Measurements from ENCODE around the gene RBMS3.

DNA sequence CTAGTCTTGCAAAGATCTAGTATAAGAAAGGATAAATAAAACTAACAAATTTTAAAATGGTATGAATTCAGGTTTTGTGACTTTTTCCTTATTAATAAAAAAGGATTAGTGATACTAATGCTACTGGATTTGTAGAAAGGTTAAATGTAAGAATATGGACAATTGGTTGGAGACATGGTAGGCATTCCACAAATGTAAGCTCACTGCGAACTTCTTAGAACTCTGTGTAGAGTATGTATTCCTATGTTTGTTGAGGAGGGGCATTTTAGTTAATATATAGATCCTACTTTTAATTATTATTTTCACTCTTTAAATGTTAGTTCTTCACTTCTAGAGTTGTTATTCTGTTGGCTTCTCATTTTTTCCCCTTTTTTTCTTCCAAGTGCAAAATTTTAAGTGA is 414.3 kb downstream of the RBMS3 start:
- TF ChIP-seq FOXM1 (IDR thresholded peaks at IDR 0.05; ENCODE audit: borderline replicate concordance) (no peak), ELF4 (IDR thresholded peaks at IDR 0.05) (no peak), HDGF (IDR thresholded peaks at IDR 0.05; ENCODE audit: borderline replicate concordance) (no peak), TARDBP (IDR thresholded peaks at IDR 0.05) (no peak), NFRKB (IDR thresholded peaks at IDR 0.05) (no peak), SUZ12 (IDR thresholded peaks at IDR 0.05) (no peak)

Data from HEK293T (cell line).